ENCODE measurements around the gene ATP2B2.

Gene ATP2B2

GRCh38 chr3:10395671-10396070 is 109.7 kb downstream of the ATP2B2 start:
- Histone ChIP-seq H3K4me3 (ENCODE audit: low read depth in 1 of 2, low read length in 2 of 2) (no peak overlapping the region), H3K27ac (ENCODE audit: low read length) (no peak overlapping the region), H3K9me3 (ENCODE audit: insufficient read depth, low read length, severe bottlenecking) (no peaks in the 10 kb centered on the region), H3K79me2 (ENCODE audit: insufficient read depth, low read length) (no peaks in the 10 kb centered on the region), H3K27me3 (ENCODE audit: insufficient read depth, low read length, poor library complexity) (peaks cover 33% of the 10 kb centered on the region), H3K4me1 (ENCODE audit: insufficient read depth, low read length) (no peaks in the 10 kb centered on the region; the same call in 1 of the 2 replicates), H2AFZ (ENCODE audit: low read depth, low read length) (no peak overlapping the region), H3K36me3 (ENCODE audit: insufficient read depth, low read length) (no peaks in the 10 kb centered on the region), H3K4me2 (ENCODE audit: insufficient read depth, low read length) (no peak overlapping the region), H4K20me1 (ENCODE audit: insufficient read depth, low read length) (no peaks in the 10 kb centered on the region; the same call in 1 of the 2 replicates), H3K9ac (ENCODE audit: low read depth, low read length) (no peak overlapping the region)
- DNase-seq (peak; percentile 15), ATAC-seq (ENCODE audit: insufficient read depth, low read depth) (peak; percentile 58; the same call in 2 of the 3 replicates)
- no peak for TF ChIP-seq EZH2 (IDR thresholded peaks at IDR 0.05; ENCODE audit: borderline replicate concordance, low read depth, low read length, severe bottlenecking)
- TF ChIP-seq, protein P1, sequence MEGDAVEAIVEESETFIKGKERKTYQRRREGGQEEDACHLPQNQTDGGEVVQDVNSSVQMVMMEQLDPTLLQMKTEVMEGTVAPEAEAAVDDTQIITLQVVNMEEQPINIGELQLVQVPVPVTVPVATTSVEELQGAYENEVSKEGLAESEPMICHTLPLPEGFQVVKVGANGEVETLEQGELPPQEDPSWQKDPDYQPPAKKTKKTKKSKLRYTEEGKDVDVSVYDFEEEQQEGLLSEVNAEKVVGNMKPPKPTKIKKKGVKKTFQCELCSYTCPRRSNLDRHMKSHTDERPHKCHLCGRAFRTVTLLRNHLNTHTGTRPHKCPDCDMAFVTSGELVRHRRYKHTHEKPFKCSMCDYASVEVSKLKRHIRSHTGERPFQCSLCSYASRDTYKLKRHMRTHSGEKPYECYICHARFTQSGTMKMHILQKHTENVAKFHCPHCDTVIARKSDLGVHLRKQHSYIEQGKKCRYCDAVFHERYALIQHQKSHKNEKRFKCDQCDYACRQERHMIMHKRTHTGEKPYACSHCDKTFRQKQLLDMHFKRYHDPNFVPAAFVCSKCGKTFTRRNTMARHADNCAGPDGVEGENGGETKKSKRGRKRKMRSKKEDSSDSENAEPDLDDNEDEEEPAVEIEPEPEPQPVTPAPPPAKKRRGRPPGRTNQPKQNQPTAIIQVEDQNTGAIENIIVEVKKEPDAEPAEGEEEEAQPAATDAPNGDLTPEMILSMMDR (IDR thresholded peaks at IDR 0.05; ENCODE audit: borderline replicate concordance, extremely low read depth, low read length, poor library complexity, severe bottlenecking), result no peak

DNA sequence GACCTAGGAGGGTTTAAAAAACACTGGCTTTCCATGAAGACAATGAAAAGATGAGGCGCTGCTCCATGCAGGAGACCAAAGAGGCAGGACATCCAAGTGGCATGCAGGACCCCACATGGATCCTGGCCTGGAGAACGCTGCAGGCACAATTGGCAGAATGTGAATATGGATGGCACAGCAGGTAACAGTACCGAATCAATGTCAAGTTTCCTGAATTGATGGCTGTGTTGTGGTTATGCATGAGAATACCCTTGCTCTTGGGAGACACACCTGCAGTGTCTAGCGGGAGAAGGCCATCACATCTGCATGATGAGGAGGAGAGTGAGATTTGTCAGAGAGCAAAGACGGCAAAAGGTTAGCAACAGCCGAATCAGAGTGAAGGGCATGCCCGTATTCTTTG is 110.2 kb downstream of the ATP2B2 start:
- DNase-seq (no peak), ATAC-seq (ENCODE audit: insufficient read depth, low read depth) (no peak)
- no peak overlapping the region for H3K9ac ChIP-seq (ENCODE audit: low read depth, low read length)
- no peak overlapping the region for H3K4me3 ChIP-seq (ENCODE audit: low read depth in 1 of 2, low read length in 2 of 2)
- H4K20me1 ChIP-seq (ENCODE audit: insufficient read depth, low read length), result no peaks in the 10 kb centered on the region; the same call in 1 of the 2 replicates
- no peaks in the 10 kb centered on the region for H3K79me2 ChIP-seq (ENCODE audit: insufficient read depth, low read length)
- H2AFZ ChIP-seq (ENCODE audit: low read depth, low read length), result no peak overlapping the region
- no peaks in the 10 kb centered on the region for H3K9me3 ChIP-seq (ENCODE audit: insufficient read depth, low read length, severe bottlenecking)
- TF ChIP-seq EZH2 (IDR thresholded peaks at IDR 0.05; ENCODE audit: borderline replicate concordance, low read depth, low read length, severe bottlenecking), result no peak
- TF ChIP-seq, protein P1 (IDR thresholded peaks at IDR 0.05; ENCODE audit: borderline replicate concordance, extremely low read depth, low read length, poor library complexity, severe bottlenecking), result no peak
- no peak overlapping the region for H3K27ac ChIP-seq (ENCODE audit: low read length)
- H3K27me3 ChIP-seq (ENCODE audit: insufficient read depth, low read length, poor library complexity), result peaks cover 33% of the 10 kb centered on the region
- no peaks in the 10 kb centered on the region; the same call in 1 of the 2 replicates for H3K4me1 ChIP-seq (ENCODE audit: insufficient read depth, low read length)
- no peak overlapping the region for H3K4me2 ChIP-seq (ENCODE audit: insufficient read depth, low read length)
- no peaks in the 10 kb centered on the region for H3K36me3 ChIP-seq (ENCODE audit: insufficient read depth, low read length)

DNA sequence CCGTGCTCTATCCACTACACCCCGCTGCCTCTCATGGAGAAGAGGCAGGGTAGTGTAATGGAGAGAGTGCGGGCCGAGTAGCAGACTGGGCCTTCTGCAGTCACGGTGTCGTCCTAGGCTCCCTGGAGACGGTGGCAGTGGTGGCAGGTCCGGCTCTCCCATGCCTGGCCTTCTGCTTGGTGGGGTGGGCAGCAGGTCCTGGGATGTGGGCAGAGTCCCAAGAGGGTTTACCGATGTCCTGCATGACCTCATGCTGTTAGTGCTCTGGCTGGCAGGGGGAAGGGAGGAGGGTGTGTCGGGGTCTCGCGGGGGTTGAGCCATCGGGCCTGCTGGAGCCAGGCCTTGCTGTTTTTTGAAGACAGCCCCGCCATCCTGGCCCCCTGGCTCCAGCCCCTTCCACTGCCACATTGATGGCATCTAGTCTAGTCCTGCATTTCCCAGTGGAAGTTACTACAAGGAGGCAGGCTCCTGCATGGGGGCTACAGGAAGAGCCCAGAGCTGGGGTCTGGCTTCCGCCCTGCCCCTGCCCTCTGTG is 110.8 kb downstream of the ATP2B2 start:
- no peak overlapping the region for H3K9ac ChIP-seq (ENCODE audit: low read depth, low read length)
- no peak for DNase-seq
- no peaks in the 10 kb centered on the region; the same call in 1 of the 2 replicates for H3K4me1 ChIP-seq (ENCODE audit: insufficient read depth, low read length)
- no peak overlapping the region for H3K27ac ChIP-seq (ENCODE audit: low read length)
- H3K9me3 ChIP-seq (ENCODE audit: insufficient read depth, low read length, severe bottlenecking), result no peaks in the 10 kb centered on the region
- H2AFZ ChIP-seq (ENCODE audit: low read depth, low read length), result no peak overlapping the region
- H3K79me2 ChIP-seq (ENCODE audit: insufficient read depth, low read length), result no peaks in the 10 kb centered on the region
- no peak overlapping the region for H3K4me3 ChIP-seq (ENCODE audit: low read depth in 1 of 2, low read length in 2 of 2)
- no peaks in the 10 kb centered on the region for H3K36me3 ChIP-seq (ENCODE audit: insufficient read depth, low read length)
- TF ChIP-seq, protein P1 (IDR thresholded peaks at IDR 0.05; ENCODE audit: borderline replicate concordance, extremely low read depth, low read length, poor library complexity, severe bottlenecking), result no peak
- no peak for TF ChIP-seq EZH2 (IDR thresholded peaks at IDR 0.05; ENCODE audit: borderline replicate concordance, low read depth, low read length, severe bottlenecking)
- peaks cover 33% of the 10 kb centered on the region for H3K27me3 ChIP-seq (ENCODE audit: insufficient read depth, low read length, poor library complexity)
- no peak overlapping the region for H3K4me2 ChIP-seq (ENCODE audit: insufficient read depth, low read length)
- H4K20me1 ChIP-seq (ENCODE audit: insufficient read depth, low read length), result no peaks in the 10 kb centered on the region; the same call in 1 of the 2 replicates
- ATAC-seq (ENCODE audit: insufficient read depth, low read depth), result no peak
